ENCODE data around the gene MORN4.

GRCh38 chr10:97578171-97578844, 55.0 kb downstream of the MORN4 start:
- TF ChIP-seq REST (IDR thresholded peaks at IDR 0.05; ENCODE audit: insufficient read depth in 1 of 2, low read depth in 2 of 2, low read length in 2 of 2): no peak
- no peak for TF ChIP-seq FOXP2 (optimal IDR thresholded peaks at IDR 0.05; ENCODE audit: borderline replicate concordance, extremely low read depth, extremely low read length, insufficient read depth)
- no peak for TF ChIP-seq POLR2AphosphoS5 (IDR thresholded peaks at IDR 0.05; ENCODE audit: low read depth, low read length)
- no peak for TF ChIP-seq TAF1 (IDR thresholded peaks at IDR 0.05; ENCODE audit: borderline replicate concordance, insufficient read depth, low read length)
